Measurements from ENCODE around the gene DTNB.

Gene DTNB

DNA sequence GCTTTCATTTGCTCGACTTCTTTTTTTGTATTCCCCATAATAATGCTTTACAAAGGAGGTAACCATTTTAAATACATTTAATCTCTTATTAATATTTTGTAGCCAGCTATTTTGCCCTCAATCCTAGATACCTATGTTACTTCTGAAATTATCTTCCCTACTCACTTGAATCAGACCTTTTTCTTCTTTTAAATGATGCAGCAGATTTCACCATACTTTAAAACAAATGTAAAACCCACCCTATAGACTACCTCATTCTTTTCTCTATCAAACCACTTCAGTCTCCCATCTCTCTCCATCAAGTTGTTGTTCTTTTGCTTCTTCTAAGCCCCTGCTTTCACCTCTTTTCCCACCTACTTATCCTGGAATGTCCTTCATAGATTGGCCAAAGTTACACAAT, 180.2 kb downstream of the DTNB start:
- no peak for FAIRE-seq

DNA sequence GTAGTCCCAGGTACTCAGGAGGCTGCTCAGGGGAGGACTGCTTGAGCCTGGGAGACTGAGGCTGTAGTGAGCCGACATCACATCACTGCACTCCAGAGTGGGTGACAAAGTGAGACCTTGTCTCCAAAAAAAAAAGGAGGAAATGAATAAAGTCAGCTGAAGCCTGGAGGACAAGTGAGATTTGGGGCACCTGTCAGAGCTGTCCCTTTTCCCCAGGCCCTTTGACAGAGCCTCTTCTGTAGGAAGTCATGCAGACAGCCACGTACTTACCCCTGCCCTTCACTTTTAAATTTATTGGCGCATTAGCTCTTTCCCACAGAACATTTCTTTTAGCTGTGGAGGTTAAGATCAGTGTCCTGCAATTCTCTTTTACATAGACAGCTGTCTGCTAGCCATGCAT, 180.7 kb downstream of the DTNB start:
- no peak for FAIRE-seq

- FAIRE-seq, result no peak
Observed at GRCh38 chr2:25491966-25492532, 181.3 kb downstream of the DTNB start.

DNA sequence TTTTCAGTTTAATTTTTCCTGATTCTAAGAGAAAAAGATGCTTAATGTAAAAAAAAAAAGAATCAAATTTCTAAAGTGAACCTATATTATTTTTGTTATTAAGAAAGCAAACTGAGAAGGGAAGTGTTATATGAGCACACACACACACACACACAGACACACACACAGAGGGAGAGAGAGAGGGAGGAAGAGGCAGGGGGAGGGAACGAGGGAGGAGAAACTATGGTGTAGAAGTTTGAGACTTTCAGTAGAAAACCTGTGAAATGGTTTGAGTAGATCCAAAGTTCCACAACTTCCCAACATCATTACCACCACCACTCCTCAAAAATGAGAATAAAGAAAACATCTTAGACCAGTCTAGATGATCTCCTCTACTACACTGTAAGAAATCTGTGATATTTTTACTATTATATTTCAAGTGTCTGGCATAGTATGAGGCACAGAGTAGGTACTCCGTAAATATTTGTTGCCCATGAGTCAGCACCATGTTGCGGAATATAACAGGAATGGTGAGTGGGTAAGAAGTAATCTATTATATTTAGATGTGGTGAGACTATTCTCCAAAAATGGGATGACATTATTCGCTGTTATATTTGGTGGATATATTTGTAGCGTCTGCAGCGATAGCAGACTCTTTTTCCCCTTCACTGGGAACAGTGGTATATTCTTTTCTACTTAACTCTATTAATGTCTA, 182.2 kb downstream of the DTNB start:
- FAIRE-seq, result no peak

DNA sequence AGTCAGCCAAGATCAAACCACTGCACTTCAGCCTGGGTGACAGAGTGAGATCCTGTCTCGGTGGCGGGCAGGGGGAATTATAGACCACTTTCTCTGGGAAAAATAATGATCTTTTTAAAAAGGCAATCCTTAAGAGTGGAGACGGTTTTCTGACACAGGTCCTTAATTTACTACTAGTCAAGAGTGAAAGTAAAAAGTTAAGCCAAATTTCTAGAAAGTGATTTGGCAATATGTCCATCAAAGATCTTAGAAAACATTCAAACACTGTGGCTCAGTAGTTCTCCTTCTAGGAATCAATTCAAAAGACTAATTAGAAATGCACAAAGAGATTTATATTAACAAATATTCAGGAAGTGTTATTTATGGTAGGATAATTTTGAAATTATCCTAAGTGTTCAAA, 183.2 kb downstream of the DTNB start:
- peak; percentile 57 for FAIRE-seq

DNA sequence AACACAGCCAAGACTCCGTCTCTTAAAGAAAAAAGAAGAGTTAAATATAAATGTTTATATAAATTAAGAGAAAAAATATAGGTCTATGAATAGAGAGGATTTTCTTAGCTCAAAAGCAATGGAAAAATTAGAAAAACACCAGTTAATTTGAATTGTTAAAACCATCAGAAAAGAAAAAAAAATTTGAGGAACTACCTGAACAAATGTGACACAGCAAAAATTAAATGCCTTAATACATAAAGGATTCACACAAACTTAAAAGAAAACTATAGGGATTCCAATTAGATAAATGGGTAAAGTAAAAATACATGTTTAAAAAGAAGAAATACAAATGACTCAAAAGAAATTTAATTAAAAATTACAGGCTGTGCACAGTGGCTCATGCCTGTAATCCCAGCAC, 183.7 kb downstream of the DTNB start:
- no peak for FAIRE-seq

DNA sequence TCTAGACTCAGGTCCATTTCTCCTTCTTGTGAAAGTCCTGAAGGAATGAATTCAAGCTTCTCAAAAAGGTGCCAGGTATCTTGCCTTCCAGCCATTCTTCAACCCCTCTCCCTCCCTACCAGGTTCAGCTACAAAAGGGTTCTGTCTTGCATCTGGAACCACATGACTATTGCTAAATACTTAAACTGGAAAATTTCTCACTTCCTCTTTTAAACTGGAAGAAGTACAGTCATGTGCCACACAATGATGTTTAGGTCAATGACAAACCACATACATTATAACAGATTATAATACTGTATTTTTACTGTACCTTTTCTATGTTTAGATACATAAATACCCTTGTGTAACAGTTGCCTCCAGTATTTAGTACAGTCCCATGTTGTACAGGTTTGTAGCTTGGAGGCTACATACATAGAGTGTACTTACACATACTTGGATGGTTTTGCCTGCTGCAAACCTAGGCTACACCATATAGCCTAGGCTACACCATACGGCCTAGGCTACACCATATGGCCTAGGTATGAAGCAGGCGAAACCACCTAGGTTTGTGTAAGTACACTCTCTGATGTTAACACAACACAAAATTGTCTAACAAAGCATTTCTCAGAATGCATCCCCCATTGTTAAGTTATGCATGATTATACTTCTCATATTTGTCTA, 189.6 kb downstream of the DTNB start:
- no peak for FAIRE-seq

DNA sequence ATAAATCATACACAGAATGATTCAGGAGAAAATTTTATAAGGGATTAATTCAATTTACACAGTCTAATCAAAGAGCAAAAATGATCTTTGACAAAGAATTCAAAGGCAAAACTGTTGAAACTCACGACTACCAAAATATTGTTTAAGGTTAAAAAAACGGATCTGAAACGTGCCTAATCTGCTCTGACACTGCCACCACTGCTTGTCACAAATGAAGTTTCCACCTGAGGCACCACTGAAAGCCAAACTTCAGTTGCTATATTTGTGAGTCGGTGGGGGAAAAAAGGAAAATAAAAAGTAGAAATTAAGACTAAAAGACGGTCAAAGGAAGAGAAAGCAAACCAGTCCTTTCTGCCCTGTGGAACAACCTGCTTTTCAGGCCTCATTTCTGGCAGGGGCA, 191.0 kb downstream of the DTNB start:
- no peak for FAIRE-seq

GRCh38 chr2:25481381-25482300, 191.7 kb downstream of the DTNB start:
- FAIRE-seq, result no peak

GRCh38 chr2:25480561-25480960, 192.8 kb downstream of the DTNB start:
- FAIRE-seq, result no peak

- no peak for FAIRE-seq
Observed at GRCh38 chr2:25479761-25480160, 193.6 kb downstream of the DTNB start.

- no peak for FAIRE-seq
Observed at GRCh38 chr2:25478736-25479135, 194.6 kb downstream of the DTNB start.

- no peak for FAIRE-seq
Observed at GRCh38 chr2:25473758-25474340, 199.5 kb downstream of the DTNB start.

- no peak for FAIRE-seq
Observed at GRCh38 chr2:25473131-25473530, 200.2 kb downstream of the DTNB start.

- FAIRE-seq, result no peak
Observed at GRCh38 chr2:25470806-25471205, 202.6 kb downstream of the DTNB start.

GRCh38 chr2:25467743-25468142, 205.6 kb downstream of the DTNB start:
- FAIRE-seq, result no peak

GRCh38 chr2:25462021-25462420, 211.4 kb downstream of the DTNB start:
- no peak for FAIRE-seq

DNA sequence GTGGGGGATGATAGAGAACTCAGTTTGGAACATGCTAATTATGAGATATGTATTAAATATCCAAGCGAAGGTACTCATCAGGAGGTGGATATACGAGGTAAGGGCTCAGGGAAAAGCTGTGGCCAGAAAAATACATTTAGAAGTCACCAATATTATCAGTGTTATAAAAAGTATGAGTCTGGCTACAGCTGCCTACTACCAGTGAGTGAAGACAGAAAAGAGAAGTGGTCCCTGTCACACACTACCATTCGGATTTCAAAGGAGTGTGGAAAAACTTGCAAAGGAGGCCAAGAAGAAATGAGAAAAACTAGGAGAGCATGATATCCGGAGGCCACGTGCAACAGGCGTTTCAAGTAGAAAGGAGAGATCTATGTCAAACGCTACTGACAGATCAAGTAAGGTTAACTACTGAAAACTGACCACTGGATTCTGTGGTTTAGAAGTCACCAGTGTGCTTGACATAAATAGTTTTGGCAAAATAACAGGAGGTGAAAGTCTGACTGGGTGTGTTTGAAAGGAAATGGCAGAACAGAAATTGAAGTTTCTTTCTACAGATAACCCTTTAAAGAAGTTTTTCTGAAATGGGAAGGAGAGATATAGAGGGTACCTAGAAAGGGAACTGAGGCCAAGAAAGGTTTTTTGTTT, 213.0 kb downstream of the DTNB start:
- no peak for FAIRE-seq

DNA sequence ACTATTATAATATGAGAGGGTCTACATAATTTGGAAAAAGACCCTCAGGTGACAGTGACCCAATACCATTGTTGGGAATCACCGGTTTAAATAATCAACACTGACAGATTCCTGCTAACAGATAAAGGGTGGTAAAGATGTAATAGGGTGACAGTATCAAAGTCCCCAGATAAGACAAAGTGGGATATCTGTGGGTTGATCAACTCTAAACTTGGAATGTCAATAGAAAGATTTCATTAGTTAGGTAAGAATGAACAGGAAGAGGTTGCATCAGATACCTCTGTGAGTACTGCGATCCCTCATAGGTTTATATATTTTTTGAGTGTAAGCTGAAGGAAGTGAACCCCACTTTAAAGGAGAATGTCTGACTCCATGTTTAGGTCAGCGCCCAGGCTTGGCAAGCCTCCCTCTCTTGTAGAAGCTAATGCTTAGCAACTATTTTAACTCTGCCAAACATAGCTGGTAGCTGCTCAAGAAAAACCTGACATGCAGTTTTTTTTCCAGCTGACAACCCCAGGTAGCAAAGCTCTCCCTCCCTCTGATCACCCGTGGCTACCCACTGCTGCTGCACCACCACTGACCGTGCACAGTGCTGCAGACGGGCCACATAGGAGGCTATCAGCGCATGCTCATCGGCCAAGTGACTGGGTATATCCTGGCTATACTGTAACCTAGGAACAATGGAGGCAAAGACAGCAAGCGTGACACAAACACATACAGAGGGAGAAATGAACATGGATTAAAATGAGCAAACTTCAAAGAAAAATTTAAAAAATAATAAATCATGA, 218.4 kb downstream of the DTNB start:
- no peak for FAIRE-seq

DNA sequence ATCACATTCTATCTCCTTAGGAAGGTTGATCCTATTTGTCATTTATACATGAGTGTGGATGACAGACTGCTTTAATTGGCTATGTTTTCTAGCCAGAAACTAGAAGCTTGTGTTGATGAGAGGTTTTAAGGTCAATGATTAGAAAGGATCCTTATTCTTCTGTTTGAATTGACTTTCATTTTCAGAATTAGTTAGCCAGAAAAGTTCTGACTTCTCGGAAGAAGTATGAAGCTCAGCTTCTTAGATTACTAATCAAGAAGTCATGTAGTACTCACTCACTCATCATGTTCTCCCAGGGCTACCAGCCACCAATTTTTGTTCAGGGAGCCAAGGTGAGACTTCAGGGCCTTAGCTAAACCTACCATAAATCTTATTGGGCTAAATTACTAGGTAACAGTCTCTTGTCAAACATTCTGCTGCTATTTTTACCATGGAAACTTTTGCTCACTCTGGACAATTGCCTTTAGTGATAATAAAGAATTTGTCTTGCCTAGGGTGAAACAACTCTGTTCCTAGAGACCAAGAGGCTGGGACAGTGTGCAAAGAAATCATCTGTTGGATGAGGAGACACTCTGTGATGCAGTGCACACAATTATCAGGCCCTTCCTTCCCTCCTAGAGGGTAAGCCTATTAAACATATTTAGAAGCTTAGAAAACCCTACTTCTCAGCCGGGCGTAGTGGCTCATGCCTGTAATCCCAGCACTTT, 220.0 kb downstream of the DTNB start:
- FAIRE-seq, result no peak

- FAIRE-seq, result no peak
Observed at GRCh38 chr2:25448808-25449207, 224.6 kb downstream of the DTNB start.

Data from G401.6 (cell line).